Endodermal cell (in vitro differentiated cells): ENCODE measurements around the gene EPHA6. TPM values are rescaled to one million over a fixed set of nuclear protein-coding genes. Genes with fewer than 3 reads are reported as not detected.

Experiments
- DNase-seq: peaks from one replicate; pipeline ENCODE4 v3.0.0-alpha.2; 2017
- H3K27ac ChIP-seq: 2 replicates; pipeline ENCODE4 v1.5.1; 2013; ENCODE audit warnings: mild to moderate bottlenecking, low read depth, low read length, moderate library complexity
- H3K27me3 ChIP-seq: 2 replicates; pipeline ENCODE4 v1.6.1; 2013; ENCODE audit warnings: mild to moderate bottlenecking, low read length, moderate library complexity; ENCODE audit not compliant: insufficient read depth, control insufficient read depth, poor library complexity, severe bottlenecking
- H3K36me3 ChIP-seq: 2 replicates; pipeline ENCODE4 v1.7.0; 2013; ENCODE audit warnings: mild to moderate bottlenecking, low read length, moderate library complexity; ENCODE audit not compliant: control insufficient read depth, insufficient read depth
- H3K4me1 ChIP-seq: one replicate; pipeline ENCODE4 v1.7.0; 2013; ENCODE audit warnings: low read length; ENCODE audit not compliant: control insufficient read depth, insufficient read depth
- H3K4me3 ChIP-seq: 2 replicates; pipeline ENCODE4 v1.5.1; 2013; ENCODE audit warnings: mild to moderate bottlenecking, low read length, moderate library complexity
- H3K9ac ChIP-seq: 2 replicates; pipeline ENCODE4 v1.6.1; 2013; ENCODE audit warnings: mild to moderate bottlenecking, low read length, moderate library complexity; ENCODE audit not compliant: poor library complexity, severe bottlenecking; ENCODE audit errors: extremely low read depth
- H3K9me3 ChIP-seq: 2 replicates; pipeline ENCODE4 v1.6.1; 2013; ENCODE audit warnings: mild to moderate bottlenecking, low read length, moderate library complexity; ENCODE audit not compliant: control insufficient read depth
- H3K27ac Mint-ChIP-seq: 2 replicates; pipeline ENCODE4 v1.8.0; 2020; ENCODE audit warnings: mixed read lengths
- H3K27me3 Mint-ChIP-seq: 2 replicates; pipeline ENCODE4 v1.8.0; 2021; ENCODE audit warnings: mild to moderate bottlenecking, mixed read lengths; ENCODE audit not compliant: insufficient read depth
- H3K36me3 Mint-ChIP-seq: 2 replicates; pipeline ENCODE4 v1.8.0; 2020; ENCODE audit warnings: low read depth, mixed read lengths
- H3K4me1 Mint-ChIP-seq: 2 replicates; pipeline ENCODE4 v1.8.0; 2020; ENCODE audit warnings: mixed read lengths
- H3K4me3 Mint-ChIP-seq: 2 replicates; pipeline ENCODE4 v1.8.0; 2020; ENCODE audit warnings: mild to moderate bottlenecking, moderate library complexity, mixed read lengths
- H3K9me3 Mint-ChIP-seq: 2 replicates; pipeline ENCODE4 v1.8.0; 2020; ENCODE audit warnings: mild to moderate bottlenecking, mixed read lengths
- WGBS, 2 experiments: methylation state at CpG; one replicate each; pipeline versions ENCODE4 v1.1.5 to v1.1.7; 2013; ENCODE audit warnings: missing lambda C conversion rate in 2 of 2, mixed read lengths in 1 of 2; ENCODE audit not compliant: insufficient coverage in 1 of 2, insufficient read length in 1 of 2; 5-methylcytosine and 5-hydroxymethylcytosine counted together
- total RNA-seq, 2 donors: library from RNA; stranded (reverse); fragmentation: NEBNext Ultra II Directional in 1 of 2; extraction: Animal tissue kit (Norgen Biotek cat#: 25700) in 1 of 2; gene quantifications; 2 replicates in 1 of 2; 3 replicates in 1 of 2; pipeline ENCODE4 v1.2.1, GENCODE V29; 2021
- TF ChIP-seq, protein P1 (sequence below): fragments of 200-600 bp; sonication (generic); conservative IDR thresholded peaks from 2 replicates; pipeline ENCODE4 v1.5.0; 2021; ENCODE audit warnings: antibody characterized with exemption, mild to moderate bottlenecking

EPHA6 gene
- total RNA-seq, 2 donors from 2014 or later, result 4.6 to 12.2 TPM

DNA sequence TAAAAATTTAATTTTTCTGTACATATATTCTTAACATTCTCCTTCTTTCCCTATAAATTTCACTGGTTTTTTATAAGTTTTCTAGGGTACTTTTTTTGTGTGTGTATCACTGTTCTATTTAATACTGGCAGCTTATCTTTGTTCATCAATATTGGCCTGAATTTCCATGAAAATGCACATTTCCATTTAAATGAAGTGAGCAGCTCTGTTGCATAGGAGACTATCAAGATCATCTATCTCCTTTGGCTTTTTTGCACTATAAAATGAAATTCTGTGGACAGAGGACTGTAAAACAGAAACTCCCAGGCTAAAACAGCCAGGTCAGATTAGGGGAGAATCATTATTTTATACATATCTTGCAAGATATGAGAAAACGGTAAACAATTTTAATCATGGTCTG is 673.2 kb downstream of the EPHA6 start:
- TF ChIP-seq, protein P1, sequence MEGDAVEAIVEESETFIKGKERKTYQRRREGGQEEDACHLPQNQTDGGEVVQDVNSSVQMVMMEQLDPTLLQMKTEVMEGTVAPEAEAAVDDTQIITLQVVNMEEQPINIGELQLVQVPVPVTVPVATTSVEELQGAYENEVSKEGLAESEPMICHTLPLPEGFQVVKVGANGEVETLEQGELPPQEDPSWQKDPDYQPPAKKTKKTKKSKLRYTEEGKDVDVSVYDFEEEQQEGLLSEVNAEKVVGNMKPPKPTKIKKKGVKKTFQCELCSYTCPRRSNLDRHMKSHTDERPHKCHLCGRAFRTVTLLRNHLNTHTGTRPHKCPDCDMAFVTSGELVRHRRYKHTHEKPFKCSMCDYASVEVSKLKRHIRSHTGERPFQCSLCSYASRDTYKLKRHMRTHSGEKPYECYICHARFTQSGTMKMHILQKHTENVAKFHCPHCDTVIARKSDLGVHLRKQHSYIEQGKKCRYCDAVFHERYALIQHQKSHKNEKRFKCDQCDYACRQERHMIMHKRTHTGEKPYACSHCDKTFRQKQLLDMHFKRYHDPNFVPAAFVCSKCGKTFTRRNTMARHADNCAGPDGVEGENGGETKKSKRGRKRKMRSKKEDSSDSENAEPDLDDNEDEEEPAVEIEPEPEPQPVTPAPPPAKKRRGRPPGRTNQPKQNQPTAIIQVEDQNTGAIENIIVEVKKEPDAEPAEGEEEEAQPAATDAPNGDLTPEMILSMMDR, result no peak
- no peak overlapping the region for H3K27ac Mint-ChIP-seq
- 94 to 100% methylated on average over 1 of the region's 1 CpG for WGBS, 2 experiments
- no peak overlapping the region for H3K27ac ChIP-seq
- H3K4me3 ChIP-seq, result no peak overlapping the region
- no peak for DNase-seq
- H3K9me3 ChIP-seq, result no peaks in the 10 kb centered on the region
- no peaks in the 10 kb centered on the region for H3K36me3 ChIP-seq
- no peak overlapping the region for H3K9ac ChIP-seq
- H3K4me1 Mint-ChIP-seq, result no peaks in the 10 kb centered on the region
- no peaks in the 10 kb centered on the region for H3K27me3 ChIP-seq
- H3K27me3 Mint-ChIP-seq, result no peaks in the 10 kb centered on the region
- H3K4me3 Mint-ChIP-seq, result no peak overlapping the region
- H3K9me3 Mint-ChIP-seq, result peaks cover 3% of the 10 kb centered on the region
- no peaks in the 10 kb centered on the region for H3K36me3 Mint-ChIP-seq
- no peaks in the 10 kb centered on the region for H3K4me1 ChIP-seq

DNA sequence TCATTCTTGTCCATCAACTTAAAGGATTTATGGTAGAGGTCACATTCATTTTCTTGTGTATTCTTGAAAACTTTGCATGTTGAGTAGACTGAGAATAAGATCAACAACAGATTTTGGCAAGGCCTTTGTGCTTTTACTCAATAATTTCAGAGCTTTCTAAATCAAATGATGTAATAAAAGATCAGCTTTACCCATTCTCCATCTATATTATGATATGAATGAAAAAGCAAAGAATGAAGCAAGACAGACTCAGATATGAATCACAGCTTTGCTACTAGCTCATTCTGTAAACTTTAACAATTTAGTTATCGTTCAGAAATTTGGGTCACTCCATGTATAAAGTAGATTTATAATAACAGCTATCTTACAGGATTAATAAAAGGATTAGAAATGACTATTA is 674.3 kb downstream of the EPHA6 start:
- H3K4me1 Mint-ChIP-seq, result no peaks in the 10 kb centered on the region
- H3K9ac ChIP-seq, result no peak overlapping the region
- no CpG with 5 or more reads among the region's 1 CpG for whole genome bisulfite sequencing, 2 experiments
- H3K36me3 Mint-ChIP-seq, result no peaks in the 10 kb centered on the region
- TF ChIP-seq, protein P1, result no peak
- no peaks in the 10 kb centered on the region for H3K4me1 ChIP-seq
- H3K9me3 Mint-ChIP-seq, result no peaks in the 10 kb centered on the region
- H3K4me3 Mint-ChIP-seq, result no peak overlapping the region
- no peak overlapping the region for H3K27ac Mint-ChIP-seq
- H3K36me3 ChIP-seq, result no peaks in the 10 kb centered on the region
- H3K27ac ChIP-seq, result no peak overlapping the region
- H3K27me3 ChIP-seq, result no peaks in the 10 kb centered on the region
- H3K4me3 ChIP-seq, result no peak overlapping the region
- no peak for DNase-seq
- no peaks in the 10 kb centered on the region for H3K27me3 Mint-ChIP-seq
- no peaks in the 10 kb centered on the region for H3K9me3 ChIP-seq

DNA sequence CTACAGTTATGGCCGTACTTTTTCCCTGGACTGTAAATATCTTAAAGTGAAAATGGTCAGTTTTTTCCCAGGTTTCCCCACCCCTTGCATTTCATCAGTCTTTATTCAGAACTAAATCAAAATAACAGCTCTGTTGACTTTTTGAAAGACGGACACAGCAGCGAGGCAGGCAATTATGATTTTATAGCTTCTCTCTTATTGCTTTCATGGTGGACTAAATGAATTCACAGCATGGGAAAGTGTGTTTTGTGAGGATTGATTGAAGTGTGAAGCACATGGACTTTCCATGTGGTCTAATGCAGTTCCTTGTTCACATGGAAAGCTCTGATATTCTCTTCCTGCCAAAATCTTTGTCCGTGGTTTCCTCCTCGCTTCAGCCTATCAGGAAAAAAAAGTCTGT is 681.5 kb downstream of the EPHA6 start:
- H3K27me3 Mint-ChIP-seq, result no peaks in the 10 kb centered on the region
- Histone ChIP-seq H3K36me3 (no peaks in the 10 kb centered on the region), H3K4me3 (no peak overlapping the region), H3K9me3 (peaks cover 13% of the 10 kb centered on the region), H3K27me3 (no peaks in the 10 kb centered on the region), H3K27ac (no peak overlapping the region), H3K4me1 (no peaks in the 10 kb centered on the region), H3K9ac (no peak overlapping the region)
- no peaks in the 10 kb centered on the region for H3K4me1 Mint-ChIP-seq
- H3K36me3 Mint-ChIP-seq, result peaks cover 4% of the 10 kb centered on the region
- no peak for DNase-seq
- TF ChIP-seq, protein P1, result no peak
- H3K4me3 Mint-ChIP-seq, result no peak overlapping the region
- no peak overlapping the region for H3K27ac Mint-ChIP-seq
- 98 to 100% methylated on average over 2 to 5 of the region's 5 CpGs for WGBS, 2 experiments
- peaks cover 3% of the 10 kb centered on the region for H3K9me3 Mint-ChIP-seq
